Subcutaneous adipose tissue (tissue), 4 donors: ENCODE data around the gene LHFPL2. TPM values are rescaled to one million over a fixed set of nuclear protein-coding genes. Genes with fewer than 3 reads are reported as not detected.

Source experiments
- CTCF ChIP-seq: fragments of 450-650 bp; IDR thresholded peaks from one replicate; pipeline ENCODE4 v1.5.1; 2016; ENCODE audit warnings: low read depth, mild to moderate bottlenecking, control low read depth, antibody characterized with exemption, moderate library complexity
- total RNA-seq, 4 donors: library from RNA; depleted of rRNA; stranded (reverse); fragments of >200 nt; gene quantifications; one replicate each; pipeline ENCODE4 v1.1.0, GENCODE V29; 2016

LHFPL2 gene, protein sequence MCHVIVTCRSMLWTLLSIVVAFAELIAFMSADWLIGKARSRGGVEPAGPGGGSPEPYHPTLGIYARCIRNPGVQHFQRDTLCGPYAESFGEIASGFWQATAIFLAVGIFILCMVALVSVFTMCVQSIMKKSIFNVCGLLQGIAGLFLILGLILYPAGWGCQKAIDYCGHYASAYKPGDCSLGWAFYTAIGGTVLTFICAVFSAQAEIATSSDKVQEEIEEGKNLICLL
- total RNA-seq, result 100 to 1,000 TPM in 1 of 4 donors, 10 to 100 TPM in 3; 18.5 to 104 (median 30.0) TPM

- no peak for TF ChIP-seq CTCF
Observed at GRCh38 chr5:78648359-78649210, at the start of gene LHFPL2. LHFPL2 (minus strand) TSS chr5:78648772; CDS start chr5:78510213, 138,559 bp downstream.

DNA sequence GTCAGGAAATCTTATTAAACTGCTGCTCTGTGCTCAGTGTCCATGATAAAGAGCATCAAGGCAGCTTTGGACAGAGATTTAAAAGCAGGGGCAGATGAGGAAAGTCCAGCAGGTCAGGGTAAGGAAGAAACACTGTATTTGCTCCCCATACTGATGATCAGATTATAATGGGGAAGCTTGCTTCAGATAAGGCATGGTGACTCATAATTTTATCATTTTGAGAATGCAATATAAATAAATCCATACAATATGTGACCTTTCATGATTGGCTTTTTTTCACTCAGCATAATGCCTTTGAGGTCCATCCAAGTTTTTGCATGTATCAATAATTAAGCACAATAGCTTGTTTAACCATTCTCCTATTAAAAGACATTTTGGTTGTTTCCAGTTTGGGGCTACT lies 48.1 kb upstream of the LHFPL2 start:
- TF ChIP-seq CTCF, result no peak

DNA sequence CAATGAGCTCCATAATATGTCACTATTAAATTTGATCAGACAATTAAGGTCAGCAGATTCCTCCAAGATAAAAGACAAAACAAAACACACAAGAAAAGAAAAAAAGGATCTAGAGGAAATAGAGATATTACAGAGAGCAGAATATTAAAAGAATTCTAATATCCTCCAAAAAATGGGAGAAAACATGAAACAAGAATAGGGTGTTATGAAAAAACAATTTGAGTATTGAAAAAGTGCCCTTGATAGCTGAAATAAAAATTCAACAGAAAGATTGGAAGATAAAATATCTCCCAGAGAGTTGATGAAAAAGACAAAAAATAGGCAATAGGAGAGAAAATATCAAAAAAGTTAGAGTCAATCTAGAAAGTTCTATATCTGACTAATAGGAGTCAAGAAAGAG lies 44.8 kb upstream of the LHFPL2 start:
- no peak for TF ChIP-seq CTCF

- TF ChIP-seq CTCF, result no peak
Observed at GRCh38 chr5:78691084-78691960, 42.8 kb upstream of the LHFPL2 start.

- no peak for TF ChIP-seq CTCF
Observed at GRCh38 chr5:78690253-78690972, 41.8 kb upstream of the LHFPL2 start.

DNA sequence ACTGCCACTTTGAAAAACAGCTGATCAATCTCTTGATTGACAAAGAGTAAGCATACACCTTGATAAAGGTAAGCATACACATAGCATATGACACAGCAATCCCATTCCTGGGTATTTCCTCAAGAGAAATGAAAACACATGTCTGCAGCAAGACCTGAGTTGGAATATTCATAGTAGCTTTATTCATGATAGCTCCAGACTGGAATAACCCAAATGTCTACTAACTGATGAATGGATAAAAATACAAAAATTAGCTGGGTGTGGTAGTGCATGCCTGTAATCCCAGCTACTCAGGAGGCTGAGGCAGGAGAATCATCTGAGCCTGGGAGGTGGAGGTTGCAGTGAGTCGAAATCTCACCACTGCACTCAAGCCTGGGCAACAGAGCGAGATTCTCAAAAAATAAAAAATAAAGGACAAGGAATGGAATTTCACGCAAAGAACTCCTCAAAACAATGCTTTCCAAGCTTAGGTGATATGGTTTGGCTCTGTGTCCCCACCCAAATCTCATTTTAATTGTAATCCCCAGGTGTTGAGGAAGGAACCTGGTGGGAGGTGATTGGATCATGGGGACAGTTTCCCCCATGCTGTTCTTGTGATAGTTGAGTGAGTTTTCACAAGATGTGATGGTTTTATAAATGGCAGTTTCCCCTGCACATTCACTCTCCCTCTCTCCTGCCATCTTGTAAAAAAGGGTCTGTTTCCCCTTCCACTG lies 41.1 kb upstream of the LHFPL2 start:
- TF ChIP-seq CTCF, result no peak
